HepG2 (cell line): ENCODE results near the gene ZNF747. TPM values are rescaled to one million over a fixed set of nuclear protein-coding genes. Genes with fewer than 3 reads are reported as not detected.

Source experiments
- ARID2 ChIP-seq: sonication (generic); formaldehyde crosslinking; IDR thresholded peaks from 2 replicates; pipeline ENCODE4 v1.8.1; 2022; ENCODE audit warnings: mild to moderate bottlenecking, missing genetic modification reagents, borderline replicate concordance
- BCL6 ChIP-seq: IDR thresholded peaks from 2 replicates; pipeline ENCODE4 v1.6.1; 2016; ENCODE audit warnings: missing genetic modification reagents, missing compliant biosample characterization
- HOXD1 ChIP-seq: sonication (generic); formaldehyde crosslinking; IDR thresholded peaks from 2 replicates; pipeline ENCODE4 v1.5.0; 2020; ENCODE audit warnings: missing genetic modification reagents
- KDM6A ChIP-seq: IDR thresholded peaks from 2 replicates; pipeline ENCODE4 v1.6.1; 2016; ENCODE audit warnings: low read depth
- KLF13 ChIP-seq: sonication (generic); formaldehyde crosslinking; IDR thresholded peaks from 2 replicates; pipeline ENCODE4 v1.4.0; 2020; ENCODE audit warnings: mild to moderate bottlenecking, missing genetic modification reagents
- WIZ ChIP-seq: sonication (generic); formaldehyde crosslinking; IDR thresholded peaks from 2 replicates; pipeline ENCODE4 v1.5.1; 2020; ENCODE audit warnings: mild to moderate bottlenecking, missing genetic modification reagents
- YEATS2 ChIP-seq: sonication (generic); formaldehyde crosslinking; IDR thresholded peaks from 2 replicates; pipeline ENCODE4 v1.4.0; 2020; ENCODE audit warnings: missing genetic modification reagents, borderline replicate concordance
- ZMYM3 ChIP-seq: sonication (generic); formaldehyde crosslinking; IDR thresholded peaks from 2 replicates; pipeline ENCODE4 v1.5.1; 2020; ENCODE audit warnings: mild to moderate bottlenecking, missing genetic modification reagents
- ZNF225 ChIP-seq: sonication (generic); formaldehyde crosslinking; IDR thresholded peaks from 2 replicates; pipeline ENCODE4 v1.4.0; 2020; ENCODE audit warnings: mild to moderate bottlenecking, missing genetic modification reagents
- ZNF510 ChIP-seq: sonication (generic); formaldehyde crosslinking; IDR thresholded peaks from 2 replicates; pipeline ENCODE4 v1.4.0; 2020; ENCODE audit warnings: low read depth, mild to moderate bottlenecking, missing genetic modification reagents
- ZNF570 ChIP-seq: sonication (generic); formaldehyde crosslinking; IDR thresholded peaks from 2 replicates; pipeline ENCODE4 v1.4.0; 2020; ENCODE audit warnings: mild to moderate bottlenecking, missing genetic modification reagents, borderline replicate concordance
- polyA plus RNA-seq, 8 experiments: library from polyadenylated mRNA; depleted of rRNA in 3 of 8; stranded (reverse) in 7 of 8; unstranded in 1 of 8; fragments of >200 nt; fragmentation: Illumina TruSeq in 4 of 8; extraction: Trizol in 4 of 8; gene quantifications; 2 replicates each; pipeline versions ENCODE4 v1.2.1 to v1.2.3, GENCODE V29; 2011 to 2016; ENCODE audit warnings: low read depth in 4 of 8, missing spikeins in 1 of 8, mixed read lengths in 1 of 8; ENCODE audit not compliant: insufficient read depth in 1 of 8
- total RNA-seq, 5 experiments: library from RNA; depleted of rRNA; stranded (reverse); fragments of >200 nt; fragmentation: Illumina TruSeq; extraction: Trizol; gene quantifications; 2 replicates each; pipeline ENCODE4 v1.2.3, GENCODE V29; 2016; ENCODE audit warnings: low read depth in 1 of 5
- TF ChIP-seq, protein P1 (sequence below): sonication (generic); formaldehyde crosslinking; IDR thresholded peaks from 2 replicates; pipeline ENCODE4 v1.5.1; 2020; ENCODE audit warnings: missing genetic modification reagents, mild to moderate bottlenecking, borderline replicate concordance
- TF ChIP-seq, protein P2 (sequence below): sonication (generic); formaldehyde crosslinking; IDR thresholded peaks from 2 replicates; pipeline ENCODE4 v1.4.0; 2020; ENCODE audit warnings: missing genetic modification reagents, mild to moderate bottlenecking, borderline replicate concordance
- TF ChIP-seq, protein P3 (sequence below): IDR thresholded peaks from 2 replicates; pipeline ENCODE4 v1.4.0; 2020; ENCODE audit warnings: mild to moderate bottlenecking, missing genetic modification reagents
- TF ChIP-seq, protein P4 (sequence below): sonication (generic); formaldehyde crosslinking; IDR thresholded peaks from 2 replicates; pipeline ENCODE4 v1.4.0; 2020; ENCODE audit warnings: missing genetic modification reagents, borderline replicate concordance

The ZNF747 gene
- total and polyA plus RNA-seq, 2 of the 13 experiments (the other 11 are each of a cell fraction or from before 2014, with no cell fraction given), result 7.2 to 10.2 TPM

DNA sequence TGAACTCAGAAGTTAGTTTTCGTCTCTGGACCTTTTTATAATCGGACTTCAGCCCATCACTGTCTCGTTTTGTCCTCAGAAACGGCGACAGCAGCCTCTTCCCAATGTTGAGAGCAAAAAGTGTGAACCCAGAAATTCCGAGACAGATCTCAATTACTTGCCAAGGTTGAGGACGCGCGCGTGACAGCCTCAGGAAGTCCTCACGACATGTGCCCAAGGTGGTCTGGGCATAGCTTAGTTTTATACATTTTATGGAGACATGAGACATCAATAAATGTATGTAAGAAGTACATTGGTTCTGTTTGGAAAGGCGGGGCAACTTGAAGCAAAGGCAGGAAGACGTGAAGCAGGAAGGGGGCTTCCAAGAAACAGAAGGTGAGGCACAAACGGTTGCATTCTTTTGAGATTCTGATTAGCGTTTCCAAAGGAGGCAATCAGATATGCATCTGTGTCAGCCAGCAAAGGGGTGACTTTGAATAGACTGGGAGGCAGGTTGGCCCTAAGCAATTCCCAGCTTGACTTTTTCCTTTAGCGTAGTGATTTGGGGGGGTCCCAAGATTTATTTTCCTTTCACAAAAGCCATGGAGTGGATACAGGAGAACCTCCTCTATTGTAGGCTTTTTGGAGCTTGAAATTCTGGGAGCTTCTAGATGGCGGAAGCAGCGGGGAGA, 583 bp upstream of the ZNF747 start (continued):
- TF ChIP-seq ARID2 (CRISPR knock-in tag) (peak; percentile 85; the same call in 1 of the 2 replicates), ZNF510 (CRISPR knock-in tag) (peak; percentile 18; the same call in 1 of the 2 replicates), ZNF225 (no peak), BCL6 (no peak), KLF13 (CRISPR knock-in tag) (no peak), HOXD1 (no peak), YEATS2 (CRISPR knock-in tag) (no peak), KDM6A (no peak), ZMYM3 (CRISPR knock-in tag) (no peak), ZNF570 (no peak), WIZ (0 out of 2 replicates have a peak, but pooled peaks have one; percentile 86)
- TF ChIP-seq, protein P1, sequence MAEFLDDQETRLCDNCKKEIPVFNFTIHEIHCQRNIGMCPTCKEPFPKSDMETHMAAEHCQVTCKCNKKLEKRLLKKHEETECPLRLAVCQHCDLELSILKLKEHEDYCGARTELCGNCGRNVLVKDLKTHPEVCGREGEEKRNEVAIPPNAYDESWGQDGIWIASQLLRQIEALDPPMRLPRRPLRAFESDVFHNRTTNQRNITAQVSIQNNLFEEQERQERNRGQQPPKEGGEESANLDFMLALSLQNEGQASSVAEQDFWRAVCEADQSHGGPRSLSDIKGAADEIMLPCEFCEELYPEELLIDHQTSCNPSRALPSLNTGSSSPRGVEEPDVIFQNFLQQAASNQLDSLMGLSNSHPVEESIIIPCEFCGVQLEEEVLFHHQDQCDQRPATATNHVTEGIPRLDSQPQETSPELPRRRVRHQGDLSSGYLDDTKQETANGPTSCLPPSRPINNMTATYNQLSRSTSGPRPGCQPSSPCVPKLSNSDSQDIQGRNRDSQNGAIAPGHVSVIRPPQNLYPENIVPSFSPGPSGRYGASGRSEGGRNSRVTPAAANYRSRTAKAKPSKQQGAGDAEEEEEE, result 0 out of 2 replicates have a peak, but pooled peaks have one; percentile 66
- TF ChIP-seq, protein P2, sequence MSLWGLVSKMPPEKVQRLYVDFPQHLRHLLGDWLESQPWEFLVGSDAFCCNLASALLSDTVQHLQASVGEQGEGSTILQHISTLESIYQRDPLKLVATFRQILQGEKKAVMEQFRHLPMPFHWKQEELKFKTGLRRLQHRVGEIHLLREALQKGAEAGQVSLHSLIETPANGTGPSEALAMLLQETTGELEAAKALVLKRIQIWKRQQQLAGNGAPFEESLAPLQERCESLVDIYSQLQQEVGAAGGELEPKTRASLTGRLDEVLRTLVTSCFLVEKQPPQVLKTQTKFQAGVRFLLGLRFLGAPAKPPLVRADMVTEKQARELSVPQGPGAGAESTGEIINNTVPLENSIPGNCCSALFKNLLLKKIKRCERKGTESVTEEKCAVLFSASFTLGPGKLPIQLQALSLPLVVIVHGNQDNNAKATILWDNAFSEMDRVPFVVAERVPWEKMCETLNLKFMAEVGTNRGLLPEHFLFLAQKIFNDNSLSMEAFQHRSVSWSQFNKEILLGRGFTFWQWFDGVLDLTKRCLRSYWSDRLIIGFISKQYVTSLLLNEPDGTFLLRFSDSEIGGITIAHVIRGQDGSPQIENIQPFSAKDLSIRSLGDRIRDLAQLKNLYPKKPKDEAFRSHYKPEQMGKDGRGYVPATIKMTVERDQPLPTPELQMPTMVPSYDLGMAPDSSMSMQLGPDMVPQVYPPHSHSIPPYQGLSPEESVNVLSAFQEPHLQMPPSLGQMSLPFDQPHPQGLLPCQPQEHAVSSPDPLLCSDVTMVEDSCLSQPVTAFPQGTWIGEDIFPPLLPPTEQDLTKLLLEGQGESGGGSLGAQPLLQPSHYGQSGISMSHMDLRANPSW (CRISPR knock-in tag), result peak; percentile 22; the same call in 1 of the 2 replicates
- TF ChIP-seq, protein P3, sequence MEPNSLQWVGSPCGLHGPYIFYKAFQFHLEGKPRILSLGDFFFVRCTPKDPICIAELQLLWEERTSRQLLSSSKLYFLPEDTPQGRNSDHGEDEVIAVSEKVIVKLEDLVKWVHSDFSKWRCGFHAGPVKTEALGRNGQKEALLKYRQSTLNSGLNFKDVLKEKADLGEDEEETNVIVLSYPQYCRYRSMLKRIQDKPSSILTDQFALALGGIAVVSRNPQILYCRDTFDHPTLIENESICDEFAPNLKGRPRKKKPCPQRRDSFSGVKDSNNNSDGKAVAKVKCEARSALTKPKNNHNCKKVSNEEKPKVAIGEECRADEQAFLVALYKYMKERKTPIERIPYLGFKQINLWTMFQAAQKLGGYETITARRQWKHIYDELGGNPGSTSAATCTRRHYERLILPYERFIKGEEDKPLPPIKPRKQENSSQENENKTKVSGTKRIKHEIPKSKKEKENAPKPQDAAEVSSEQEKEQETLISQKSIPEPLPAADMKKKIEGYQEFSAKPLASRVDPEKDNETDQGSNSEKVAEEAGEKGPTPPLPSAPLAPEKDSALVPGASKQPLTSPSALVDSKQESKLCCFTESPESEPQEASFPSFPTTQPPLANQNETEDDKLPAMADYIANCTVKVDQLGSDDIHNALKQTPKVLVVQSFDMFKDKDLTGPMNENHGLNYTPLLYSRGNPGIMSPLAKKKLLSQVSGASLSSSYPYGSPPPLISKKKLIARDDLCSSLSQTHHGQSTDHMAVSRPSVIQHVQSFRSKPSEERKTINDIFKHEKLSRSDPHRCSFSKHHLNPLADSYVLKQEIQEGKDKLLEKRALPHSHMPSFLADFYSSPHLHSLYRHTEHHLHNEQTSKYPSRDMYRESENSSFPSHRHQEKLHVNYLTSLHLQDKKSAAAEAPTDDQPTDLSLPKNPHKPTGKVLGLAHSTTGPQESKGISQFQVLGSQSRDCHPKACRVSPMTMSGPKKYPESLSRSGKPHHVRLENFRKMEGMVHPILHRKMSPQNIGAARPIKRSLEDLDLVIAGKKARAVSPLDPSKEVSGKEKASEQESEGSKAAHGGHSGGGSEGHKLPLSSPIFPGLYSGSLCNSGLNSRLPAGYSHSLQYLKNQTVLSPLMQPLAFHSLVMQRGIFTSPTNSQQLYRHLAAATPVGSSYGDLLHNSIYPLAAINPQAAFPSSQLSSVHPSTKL (CRISPR knock-in tag), result no peak
- TF ChIP-seq, protein P4, sequence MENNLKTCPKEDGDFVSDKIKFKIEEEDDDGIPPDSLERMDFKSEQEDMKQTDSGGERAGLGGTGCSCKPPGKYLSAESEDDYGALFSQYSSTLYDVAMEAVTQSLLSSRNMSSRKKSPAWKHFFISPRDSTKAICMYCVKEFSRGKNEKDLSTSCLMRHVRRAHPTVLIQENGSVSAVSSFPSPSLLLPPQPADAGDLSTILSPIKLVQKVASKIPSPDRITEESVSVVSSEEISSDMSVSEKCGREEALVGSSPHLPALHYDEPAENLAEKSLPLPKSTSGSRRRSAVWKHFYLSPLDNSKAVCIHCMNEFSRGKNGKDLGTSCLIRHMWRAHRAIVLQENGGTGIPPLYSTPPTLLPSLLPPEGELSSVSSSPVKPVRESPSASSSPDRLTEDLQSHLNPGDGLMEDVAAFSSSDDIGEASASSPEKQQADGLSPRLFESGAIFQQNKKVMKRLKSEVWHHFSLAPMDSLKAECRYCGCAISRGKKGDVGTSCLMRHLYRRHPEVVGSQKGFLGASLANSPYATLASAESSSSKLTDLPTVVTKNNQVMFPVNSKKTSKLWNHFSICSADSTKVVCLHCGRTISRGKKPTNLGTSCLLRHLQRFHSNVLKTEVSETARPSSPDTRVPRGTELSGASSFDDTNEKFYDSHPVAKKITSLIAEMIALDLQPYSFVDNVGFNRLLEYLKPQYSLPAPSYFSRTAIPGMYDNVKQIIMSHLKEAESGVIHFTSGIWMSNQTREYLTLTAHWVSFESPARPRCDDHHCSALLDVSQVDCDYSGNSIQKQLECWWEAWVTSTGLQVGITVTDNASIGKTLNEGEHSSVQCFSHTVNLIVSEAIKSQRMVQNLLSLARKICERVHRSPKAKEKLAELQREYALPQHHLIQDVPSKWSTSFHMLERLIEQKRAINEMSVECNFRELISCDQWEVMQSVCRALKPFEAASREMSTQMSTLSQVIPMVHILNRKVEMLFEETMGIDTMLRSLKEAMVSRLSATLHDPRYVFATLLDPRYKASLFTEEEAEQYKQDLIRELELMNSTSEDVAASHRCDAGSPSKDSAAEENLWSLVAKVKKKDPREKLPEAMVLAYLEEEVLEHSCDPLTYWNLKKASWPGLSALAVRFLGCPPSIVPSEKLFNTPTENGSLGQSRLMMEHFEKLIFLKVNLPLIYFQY, result no peak
